HUES48 (cell line): ENCODE measurements around the gene IQCM.

ENCODE experiments used
- H3K27ac ChIP-seq: one replicate; pipeline ENCODE4 v1.7.0; 2013; ENCODE audit warnings: low read depth, low read length, inconsistent platforms
- H3K27me3 ChIP-seq: 2 replicates; pipeline ENCODE4 v1.6.1; 2013; ENCODE audit warnings: mild to moderate bottlenecking, low read length; ENCODE audit not compliant: control insufficient read depth, insufficient read depth
- H3K36me3 ChIP-seq: 2 replicates; pipeline ENCODE4 v1.6.1; 2013; ENCODE audit warnings: low read length; ENCODE audit not compliant: control insufficient read depth, insufficient read depth
- H3K4me1 ChIP-seq: 2 replicates; pipeline ENCODE4 v1.6.1; 2013; ENCODE audit warnings: mild to moderate bottlenecking, low read length; ENCODE audit not compliant: control insufficient read depth, insufficient read depth
- H3K4me3 ChIP-seq: 2 replicates; pipeline ENCODE4 v1.5.1; 2013; ENCODE audit warnings: mild to moderate bottlenecking, low read depth, low read length
- H3K9ac ChIP-seq: 2 replicates; pipeline ENCODE4 v1.6.1; 2013; ENCODE audit warnings: mild to moderate bottlenecking, low read depth, low read length, moderate library complexity
- H3K9me3 ChIP-seq: 2 replicates; pipeline ENCODE4 v1.6.1; 2013; ENCODE audit warnings: low read length; ENCODE audit not compliant: control insufficient read depth, insufficient read depth

Gene IQCM

DNA sequence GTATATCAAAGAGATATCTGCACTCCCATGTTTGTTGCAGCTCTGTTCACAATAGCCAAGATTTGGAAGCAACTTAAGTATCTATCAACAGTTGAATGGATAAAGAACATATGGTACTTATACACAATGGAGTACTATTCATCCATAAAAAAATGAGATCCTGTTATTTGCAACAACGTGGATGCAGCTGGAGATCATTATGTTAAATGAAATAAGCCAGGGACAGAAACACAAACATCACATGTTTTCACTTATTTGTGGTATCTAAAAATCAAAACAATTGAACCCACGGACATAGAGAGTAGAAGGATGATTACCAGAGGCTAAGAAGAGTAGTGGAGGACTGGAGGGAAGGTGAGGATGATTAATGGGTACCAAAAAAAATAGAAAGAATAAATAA is 14.2 kb downstream of the IQCM start:
- H3K9me3 ChIP-seq: no peaks in the 10 kb centered on the region
- H3K4me1 ChIP-seq: no peaks in the 10 kb centered on the region
- H3K9ac ChIP-seq: no peak overlapping the region
- no peaks in the 10 kb centered on the region for H3K27me3 ChIP-seq
- H3K4me3 ChIP-seq: no peak overlapping the region
- H3K27ac ChIP-seq: no peak overlapping the region
- H3K36me3 ChIP-seq: no peaks in the 10 kb centered on the region

DNA sequence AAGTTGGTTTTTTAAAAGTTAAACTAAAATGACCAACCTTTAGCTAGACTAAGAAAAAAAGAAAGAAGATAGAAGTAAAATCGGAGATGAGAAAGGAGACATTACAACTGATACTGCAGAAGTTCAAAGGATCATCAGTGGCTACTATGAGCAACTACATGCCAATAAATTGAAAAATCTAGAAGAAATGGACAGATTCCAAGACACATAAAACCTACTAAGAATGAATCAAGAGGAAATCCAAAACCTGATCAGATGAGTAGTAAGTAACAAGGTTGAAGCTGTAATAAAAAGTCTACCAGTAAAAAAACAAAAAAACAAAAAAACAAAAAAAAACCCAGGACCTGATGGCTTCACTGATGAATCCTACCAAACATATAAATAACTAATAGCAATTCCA is 16.1 kb downstream of the IQCM start:
- Histone ChIP-seq H3K9ac (no peak overlapping the region), H3K4me3 (no peak overlapping the region), H3K9me3 (no peaks in the 10 kb centered on the region), H3K4me1 (no peaks in the 10 kb centered on the region), H3K27ac (no peak overlapping the region), H3K36me3 (no peaks in the 10 kb centered on the region), H3K27me3 (no peaks in the 10 kb centered on the region)

DNA sequence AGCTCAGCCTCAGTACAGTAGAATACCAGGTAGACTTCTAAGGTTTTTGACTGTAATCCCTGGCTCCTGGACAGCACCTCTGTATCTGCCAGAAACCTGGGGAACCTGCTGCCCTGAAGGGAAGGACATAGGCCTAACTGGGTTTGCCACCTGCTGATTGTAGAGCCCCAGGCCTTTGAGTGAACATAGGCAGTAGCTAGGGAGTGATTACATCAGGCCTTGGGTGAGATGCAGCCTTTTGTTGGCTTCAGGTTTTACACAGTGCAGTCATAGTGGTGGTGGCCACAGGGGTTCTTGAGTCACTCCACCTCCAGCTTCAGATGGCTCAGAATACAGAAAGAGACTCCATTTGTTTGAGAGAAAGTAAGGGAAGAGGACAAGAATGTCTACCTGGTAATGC is 19.3 kb downstream of the IQCM start:
- H3K27me3 ChIP-seq: no peaks in the 10 kb centered on the region
- H3K36me3 ChIP-seq: no peaks in the 10 kb centered on the region
- no peak overlapping the region for H3K4me3 ChIP-seq
- no peaks in the 10 kb centered on the region for H3K9me3 ChIP-seq
- no peak overlapping the region for H3K9ac ChIP-seq
- no peak overlapping the region for H3K27ac ChIP-seq
- H3K4me1 ChIP-seq: no peaks in the 10 kb centered on the region

DNA sequence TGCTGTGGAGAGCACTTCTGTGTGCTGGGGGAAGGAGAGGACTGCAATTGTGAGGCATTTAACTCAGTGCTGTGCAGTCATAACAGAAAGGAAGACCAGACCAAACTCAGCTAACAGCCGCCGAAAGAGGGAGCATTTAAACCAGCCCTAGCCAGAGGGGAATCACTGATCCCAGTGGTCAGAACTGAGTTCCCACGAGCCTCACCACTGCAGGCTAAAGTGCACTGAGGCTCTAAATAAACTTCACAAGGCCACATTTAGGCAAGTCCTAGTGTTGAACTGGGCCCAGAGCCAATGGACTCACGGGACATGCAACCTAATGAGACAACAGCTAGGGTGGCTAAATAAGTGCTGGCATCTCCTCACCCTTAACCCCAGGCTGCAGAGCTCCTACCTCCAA is 20.4 kb downstream of the IQCM start:
- H3K36me3 ChIP-seq: no peaks in the 10 kb centered on the region
- H3K4me1 ChIP-seq: no peaks in the 10 kb centered on the region
- H3K4me3 ChIP-seq: no peak overlapping the region
- no peaks in the 10 kb centered on the region for H3K9me3 ChIP-seq
- no peaks in the 10 kb centered on the region for H3K27me3 ChIP-seq
- H3K9ac ChIP-seq: no peak overlapping the region
- H3K27ac ChIP-seq: no peak overlapping the region

DNA sequence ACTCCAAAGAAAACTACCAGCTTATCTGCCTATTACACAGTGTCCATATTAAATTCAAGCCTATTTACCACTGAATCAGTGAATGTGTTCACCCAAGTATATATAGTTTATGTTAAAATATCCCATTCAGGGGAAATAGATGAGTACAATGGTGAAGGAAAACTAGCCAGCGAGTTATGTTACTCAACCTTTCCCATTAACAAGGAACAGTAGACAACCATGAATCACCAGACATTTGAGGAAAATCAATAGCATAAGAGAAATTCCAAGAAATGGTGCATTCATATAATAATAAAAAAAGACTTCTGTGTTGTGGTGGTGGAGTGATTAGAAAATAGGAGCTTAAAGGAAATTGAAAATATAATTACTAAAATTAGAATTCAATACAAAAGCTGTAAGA is 21.3 kb downstream of the IQCM start:
- H3K36me3 ChIP-seq: no peaks in the 10 kb centered on the region
- no peak overlapping the region for H3K9ac ChIP-seq
- H3K27me3 ChIP-seq: no peaks in the 10 kb centered on the region
- no peak overlapping the region for H3K27ac ChIP-seq
- H3K9me3 ChIP-seq: no peaks in the 10 kb centered on the region
- H3K4me3 ChIP-seq: no peak overlapping the region
- no peaks in the 10 kb centered on the region for H3K4me1 ChIP-seq

DNA sequence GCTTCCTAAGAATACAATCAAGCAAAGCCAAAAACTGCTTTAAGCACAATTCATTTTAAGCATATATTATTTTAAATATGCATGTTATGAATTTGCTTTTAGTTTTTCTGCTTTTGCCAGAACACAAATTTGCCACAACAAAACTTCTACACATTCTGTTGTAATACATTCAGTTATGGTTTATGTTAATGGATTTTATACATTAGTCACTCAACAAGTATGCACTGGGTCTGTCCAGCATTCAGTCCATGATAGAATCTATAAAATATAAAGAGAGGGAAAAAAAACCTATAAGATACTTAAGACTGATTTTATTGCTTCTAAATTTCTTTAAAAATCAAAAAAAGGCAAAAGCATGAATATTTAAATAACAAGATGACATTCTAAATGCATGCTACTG is 22.2 kb downstream of the IQCM start:
- Histone ChIP-seq H3K27ac (no peak overlapping the region), H3K27me3 (no peaks in the 10 kb centered on the region), H3K9ac (no peak overlapping the region), H3K36me3 (no peaks in the 10 kb centered on the region), H3K9me3 (no peaks in the 10 kb centered on the region), H3K4me3 (no peak overlapping the region), H3K4me1 (no peaks in the 10 kb centered on the region)

DNA sequence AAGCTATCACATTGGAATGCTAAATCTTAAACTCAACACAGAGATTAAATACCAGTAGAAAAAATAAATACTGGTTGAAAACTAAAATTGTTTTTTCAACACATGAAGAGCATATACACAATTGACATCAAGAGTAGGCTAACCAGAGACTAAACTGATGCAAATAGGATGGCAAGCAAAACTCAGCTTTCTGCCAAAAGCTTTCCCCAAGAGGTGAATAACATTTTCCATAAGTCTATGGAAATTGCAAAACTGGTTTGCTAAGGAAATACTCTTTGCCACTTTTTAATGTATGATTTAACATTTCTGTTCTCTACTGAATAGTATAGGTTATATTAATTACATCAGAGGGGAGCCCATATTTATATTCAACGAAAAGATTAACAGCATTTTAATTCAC is 23.8 kb downstream of the IQCM start:
- Histone ChIP-seq H3K36me3 (no peaks in the 10 kb centered on the region), H3K4me3 (no peak overlapping the region), H3K27ac (no peak overlapping the region), H3K4me1 (no peaks in the 10 kb centered on the region), H3K9ac (no peak overlapping the region), H3K27me3 (no peaks in the 10 kb centered on the region), H3K9me3 (no peaks in the 10 kb centered on the region)

DNA sequence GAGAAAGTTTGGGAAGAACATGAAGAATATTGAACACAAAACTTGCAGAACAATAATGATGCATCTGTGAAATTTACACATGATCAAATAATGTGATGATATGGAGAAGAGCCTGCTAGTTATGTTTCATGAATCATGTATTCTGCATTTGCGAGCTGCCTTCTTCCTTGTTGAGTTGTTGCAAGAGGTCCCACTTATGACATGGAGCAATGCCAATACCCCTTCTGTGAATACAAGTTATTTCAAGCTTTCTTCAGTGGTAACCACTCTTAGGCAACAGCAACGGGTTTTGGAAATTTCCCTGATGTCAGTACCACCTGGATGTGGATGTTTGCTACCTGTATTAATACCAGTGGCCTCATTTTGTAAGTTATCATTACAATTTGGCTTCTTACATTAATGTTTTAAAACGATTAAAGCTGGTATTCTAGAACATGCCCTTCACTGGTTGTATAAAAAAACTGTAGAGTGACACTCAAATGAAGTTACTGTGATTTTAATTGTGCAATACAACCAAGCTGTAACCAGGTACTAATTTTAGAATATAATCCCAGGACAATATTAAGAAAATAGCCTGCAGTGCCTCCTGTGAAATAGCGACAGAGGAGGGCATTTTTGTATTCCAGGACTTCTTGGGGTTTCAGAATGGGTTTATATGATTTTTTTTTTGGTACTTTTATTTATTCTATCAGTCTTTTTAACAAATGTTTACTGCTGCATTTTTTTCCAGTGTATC is 25.3 kb downstream of the IQCM start:
- no peak overlapping the region for H3K27ac ChIP-seq
- peaks cover 12% of the 10 kb centered on the region for H3K4me1 ChIP-seq

DNA sequence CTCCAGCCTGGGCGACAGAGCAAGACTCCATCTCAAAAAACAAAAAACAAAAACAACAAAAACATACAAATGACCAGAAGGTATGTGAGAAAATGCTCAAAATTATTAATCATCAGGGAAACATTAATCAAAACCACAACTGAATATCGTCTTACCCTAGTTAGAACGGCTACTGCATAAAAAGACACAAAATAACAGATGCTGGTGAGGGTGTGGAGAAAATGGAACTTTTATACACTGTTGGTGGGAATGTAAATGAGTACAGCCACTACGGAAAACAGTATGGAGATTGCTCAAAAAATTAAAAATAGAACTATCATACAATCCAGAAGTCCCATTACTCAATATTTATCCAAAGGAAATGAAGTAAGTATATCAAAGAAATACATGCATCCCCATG is 27.3 kb downstream of the IQCM start:
- no peaks in the 10 kb centered on the region for H3K36me3 ChIP-seq
- H3K9ac ChIP-seq: no peak overlapping the region
- H3K4me3 ChIP-seq: no peak overlapping the region
- no peak overlapping the region for H3K27ac ChIP-seq
- H3K4me1 ChIP-seq: peaks cover 12% of the 10 kb centered on the region
- H3K27me3 ChIP-seq: no peaks in the 10 kb centered on the region
- no peaks in the 10 kb centered on the region for H3K9me3 ChIP-seq

More for the DNA sequence above, 25.3 kb downstream of the IQCM start:
- H3K9me3 ChIP-seq: no peaks in the 10 kb centered on the region
- H3K36me3 ChIP-seq: no peaks in the 10 kb centered on the region
- H3K4me3 ChIP-seq: no peak overlapping the region
- H3K27me3 ChIP-seq: no peaks in the 10 kb centered on the region
- no peak overlapping the region for H3K9ac ChIP-seq

DNA sequence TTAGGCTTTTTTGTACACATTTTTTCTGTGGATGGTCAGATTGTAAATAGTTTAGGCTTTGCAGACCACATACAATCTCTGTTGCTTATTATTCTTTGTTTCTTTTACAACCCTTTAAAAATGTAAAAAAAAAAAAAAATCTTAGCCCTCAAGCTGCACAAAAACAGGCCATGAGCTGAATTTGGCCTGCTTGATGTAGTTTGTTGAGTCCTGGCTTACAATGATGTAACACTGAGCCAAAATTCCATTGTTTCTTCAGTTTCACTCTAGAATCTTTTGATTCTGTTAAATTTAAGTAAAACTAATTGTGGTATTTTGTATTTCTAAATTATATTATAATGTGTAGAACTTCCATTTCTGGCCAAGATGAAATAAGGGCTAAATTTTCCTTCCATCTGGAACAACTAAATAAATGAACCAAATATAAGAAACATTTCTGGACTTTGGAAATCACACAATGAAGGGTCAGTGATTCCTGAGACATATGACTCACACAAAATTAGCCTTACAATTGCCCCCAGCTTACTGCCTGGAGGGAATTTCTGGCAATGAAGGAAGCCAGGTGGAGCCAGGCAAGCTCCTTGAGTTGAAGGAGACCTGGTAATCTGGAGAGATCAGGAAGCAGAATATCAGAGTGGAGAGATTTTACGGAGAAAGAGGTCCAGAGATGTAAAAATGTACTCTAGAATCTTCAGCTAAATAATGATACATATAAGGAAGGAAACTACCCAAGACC is 29.8 kb downstream of the IQCM start:
- no peaks in the 10 kb centered on the region for H3K9me3 ChIP-seq
- H3K9ac ChIP-seq: no peak overlapping the region; the same call in 1 of the 2 replicates
- H3K4me3 ChIP-seq: no peak overlapping the region
- H3K4me1 ChIP-seq: peaks cover 12% of the 10 kb centered on the region
- no peaks in the 10 kb centered on the region for H3K36me3 ChIP-seq
- H3K27me3 ChIP-seq: no peaks in the 10 kb centered on the region
- H3K27ac ChIP-seq: peak overlapping the region; percentile 57

DNA sequence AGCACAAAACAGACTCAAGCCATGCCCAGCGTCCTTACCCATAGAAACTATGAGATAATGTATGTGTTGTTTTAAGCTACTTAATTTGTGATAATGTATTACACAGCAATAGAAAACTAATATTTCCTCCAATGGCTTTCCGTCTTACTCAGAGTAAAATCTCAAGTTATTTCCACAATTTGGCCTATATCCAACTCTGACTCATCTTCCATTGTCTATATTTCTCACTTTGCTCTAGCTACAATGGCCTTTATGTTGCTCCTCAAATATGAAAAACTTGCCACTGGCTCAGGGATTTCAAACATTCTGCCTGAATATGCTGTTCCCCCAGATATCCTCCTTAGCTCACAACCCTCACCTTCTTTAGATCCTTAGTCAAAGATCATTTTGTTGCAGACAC is 31.6 kb downstream of the IQCM start:
- Histone ChIP-seq H3K4me3 (no peak overlapping the region), H3K36me3 (no peaks in the 10 kb centered on the region), H3K27ac (no peak overlapping the region), H3K9me3 (no peaks in the 10 kb centered on the region), H3K4me1 (peaks cover 12% of the 10 kb centered on the region), H3K27me3 (no peaks in the 10 kb centered on the region), H3K9ac (no peak overlapping the region)
